HEK293T (cell line): ENCODE measurements around the gene CASP6.

Source experiments
- ARNT ChIP-seq: fragments of 450-650 bp; IDR thresholded peaks from 2 replicates; pipeline ENCODE4 v1.6.1; 2017; ENCODE audit warnings: mild to moderate bottlenecking
- BHLHE40 ChIP-seq: fragments of 450-650 bp; IDR thresholded peaks from 2 replicates; pipeline ENCODE4 v1.6.1; 2016; ENCODE audit warnings: mild to moderate bottlenecking, moderate library complexity, borderline replicate concordance
- CTBP1 ChIP-seq: fragments of 450-650 bp; IDR thresholded peaks from 2 replicates; pipeline ENCODE4 v1.6.1; 2016; ENCODE audit warnings: borderline replicate concordance
- ELF4 ChIP-seq: fragments of 450-650 bp; IDR thresholded peaks from 2 replicates; pipeline ENCODE4 v1.6.1; 2017; ENCODE audit warnings: antibody characterized with exemption
- FOXA1 ChIP-seq: fragments of 450-650 bp; IDR thresholded peaks from 2 replicates; pipeline ENCODE4 v1.6.1; 2016; ENCODE audit warnings: mild to moderate bottlenecking
- FOXK2 ChIP-seq: fragments of 450-650 bp; IDR thresholded peaks from 2 replicates; pipeline ENCODE4 v1.6.1; 2016; ENCODE audit warnings: mild to moderate bottlenecking
- FOXM1 ChIP-seq: fragments of 450-650 bp; IDR thresholded peaks from 2 replicates; pipeline ENCODE4 v1.6.1; 2017; ENCODE audit warnings: mild to moderate bottlenecking, borderline replicate concordance
- HDGF ChIP-seq: fragments of 450-650 bp; IDR thresholded peaks from 2 replicates; pipeline ENCODE4 v1.6.1; 2017; ENCODE audit warnings: antibody characterized with exemption, borderline replicate concordance
- LEF1 ChIP-seq: fragments of 450-650 bp; IDR thresholded peaks from 2 replicates; pipeline ENCODE4 v1.6.1; 2017; ENCODE audit warnings: mild to moderate bottlenecking, borderline replicate concordance
- SP1 ChIP-seq: fragments of 450-650 bp; IDR thresholded peaks from 2 replicates; pipeline ENCODE4 v1.6.1; 2017
- SUZ12 ChIP-seq: fragments of 450-650 bp; IDR thresholded peaks from 2 replicates; pipeline ENCODE4 v1.6.1; 2016; ENCODE audit warnings: mild to moderate bottlenecking
- TARDBP ChIP-seq: fragments of 450-650 bp; IDR thresholded peaks from 2 replicates; pipeline ENCODE4 v1.6.1; 2016
- ZNF384 ChIP-seq: fragments of 450-650 bp; IDR thresholded peaks from 2 replicates; pipeline ENCODE4 v1.6.1; 2016
- TF ChIP-seq, protein P1 (sequence below): fragments of 450-650 bp; IDR thresholded peaks from 2 replicates; pipeline ENCODE4 v1.6.1; 2016

DNA sequence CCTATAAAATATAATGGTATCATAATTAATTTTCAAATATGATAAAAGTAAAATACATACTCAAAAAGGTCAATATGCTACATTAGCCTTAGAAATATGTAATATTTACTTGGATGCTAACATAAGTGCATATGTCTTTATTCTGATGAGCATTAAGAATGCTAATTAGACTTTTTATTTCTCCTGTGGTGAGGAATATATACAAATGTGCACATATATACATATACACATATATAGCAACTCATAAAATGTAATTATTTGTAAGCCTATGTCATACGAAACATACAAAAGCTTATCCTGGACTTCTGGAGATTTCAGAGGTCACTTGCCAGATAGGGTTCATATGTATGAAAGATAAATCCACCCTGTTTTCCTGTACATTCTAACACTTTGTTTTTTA lies 15.5 kb upstream of the CASP6 start:
- TF ChIP-seq SUZ12 (no peak), BHLHE40 (no peak), FOXM1 (no peak), ZNF384 (no peak), SP1 (no peak), FOXK2 (no peak), LEF1 (no peak), TARDBP (no peak), FOXA1 (no peak), HDGF (no peak), ARNT (no peak), ELF4 (no peak), CTBP1 (no peak)
- TF ChIP-seq, protein P1, sequence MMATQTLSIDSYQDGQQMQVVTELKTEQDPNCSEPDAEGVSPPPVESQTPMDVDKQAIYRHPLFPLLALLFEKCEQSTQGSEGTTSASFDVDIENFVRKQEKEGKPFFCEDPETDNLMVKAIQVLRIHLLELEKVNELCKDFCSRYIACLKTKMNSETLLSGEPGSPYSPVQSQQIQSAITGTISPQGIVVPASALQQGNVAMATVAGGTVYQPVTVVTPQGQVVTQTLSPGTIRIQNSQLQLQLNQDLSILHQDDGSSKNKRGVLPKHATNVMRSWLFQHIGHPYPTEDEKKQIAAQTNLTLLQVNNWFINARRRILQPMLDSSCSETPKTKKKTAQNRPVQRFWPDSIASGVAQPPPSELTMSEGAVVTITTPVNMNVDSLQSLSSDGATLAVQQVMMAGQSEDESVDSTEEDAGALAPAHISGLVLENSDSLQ: no peak
